ENCODE results near the gene GCH1. TPM values are rescaled to one million over a fixed set of nuclear protein-coding genes. Genes with fewer than 3 reads are reported as not detected.
A peak's percentile ranks its signal among the peaks of the same experiment; 100 is the strongest.
"Not testable (repeated sequence)": the region's sequence is repeated elsewhere in the genome, so short reads cannot be mapped to it uniquely, and the experiment has no call there.

The GCH1 gene
- total and polyA plus RNA-seq, 4 donors, result 7.2 to 44.9 (median 14.8) TPM

GRCh38 chr14:54803396-54803795 is 99.2 kb downstream of the GCH1 start:
- no peak overlapping the region for H3K27ac ChIP-seq (ENCODE audit: low read depth in 1 of 2, low read length in 1 of 2)
- DNase-seq (peak in 1 of 3 donors; percentile 14), ATAC-seq (ENCODE audit: insufficient read depth, low FRiP score) (no peak)
- 76 to 83% methylated on average over 7 of the region's 7 CpGs for WGBS, 2 donors
- peaks cover 0 to 5% (median 0%) of the 10 kb centered on the region in 5 donors for H3K4me1 ChIP-seq (ENCODE audit: control insufficient read depth in 5 of 5, insufficient read depth in 5 of 5, low read length in 5 of 5)
- no peak overlapping the region for H3K4me3 ChIP-seq
- peaks cover 0 to 11% (median 7%) of the 10 kb centered on the region in 3 donors for H3K27me3 ChIP-seq (ENCODE audit: control insufficient read depth in 3 of 3, insufficient read depth in 3 of 3, low read length in 2 of 3)
- H3K36me3 ChIP-seq (ENCODE audit: control insufficient read depth in 4 of 4, insufficient read depth in 4 of 4, low read length in 4 of 4), result no peaks in the 10 kb centered on the region
- no peak for TF ChIP-seq CTCF (IDR thresholded peaks at IDR 0.05; ENCODE audit: control extremely low read depth, extremely low read depth)
- no peaks in the 10 kb centered on the region for H3K9me3 ChIP-seq (ENCODE audit: control insufficient read depth in 4 of 4, insufficient read depth in 3 of 4, low read length in 3 of 4)
- H3K9ac ChIP-seq (ENCODE audit: insufficient read depth in 1 of 2, low read length in 2 of 2), result no peak overlapping the region

- not testable (repeated sequence) for H3K27ac ChIP-seq (ENCODE audit: low read depth in 1 of 2, low read length in 1 of 2); H3K9me3 ChIP-seq (ENCODE audit: control insufficient read depth in 4 of 4, insufficient read depth in 3 of 4, low read length in 3 of 4); DNase-seq; H3K4me1 ChIP-seq (ENCODE audit: control insufficient read depth in 5 of 5, insufficient read depth in 5 of 5, low read length in 5 of 5); H3K4me3 ChIP-seq; H3K9ac ChIP-seq (ENCODE audit: insufficient read depth in 1 of 2, low read length in 2 of 2); ATAC-seq (ENCODE audit: insufficient read depth, low FRiP score); H3K36me3 ChIP-seq (ENCODE audit: control insufficient read depth in 4 of 4, insufficient read depth in 4 of 4, low read length in 4 of 4)
- H3K27me3 ChIP-seq (ENCODE audit: control insufficient read depth in 3 of 3, insufficient read depth in 3 of 3, low read length in 2 of 3), result peaks cover 0 to 11% (median 7%) of the 10 kb centered on the region in 3 donors
- 92 to 98% methylated on average over 2 of the region's 2 CpGs for WGBS, 2 donors
These were observed 101.1 kb downstream of the GCH1 start for GRCh38 chr14:54801482-54801881.

- ATAC-seq (ENCODE audit: insufficient read depth, low FRiP score), result no peak
- no peak for TF ChIP-seq CTCF (IDR thresholded peaks at IDR 0.05; ENCODE audit: control extremely low read depth, extremely low read depth)
- WGBS, 2 donors, result 88 to 91% methylated on average over 9 of the region's 9 CpGs
These were observed 104.0 kb downstream of the GCH1 start for GRCh38 chr14:54798465-54799124.

GRCh38 chr14:54797986-54798385 is 104.6 kb downstream of the GCH1 start:
- Histone ChIP-seq H3K27ac (ENCODE audit: low read depth in 1 of 2, low read length in 1 of 2) (no peak overlapping the region), H3K9ac (ENCODE audit: insufficient read depth in 1 of 2, low read length in 2 of 2) (no peak overlapping the region), H3K27me3 (ENCODE audit: control insufficient read depth in 3 of 3, insufficient read depth in 3 of 3, low read length in 2 of 3) (no peaks in the 10 kb centered on the region), H3K4me1 (ENCODE audit: control insufficient read depth in 5 of 5, insufficient read depth in 5 of 5, low read length in 5 of 5) (no peaks in the 10 kb centered on the region), H3K9me3 (ENCODE audit: control insufficient read depth in 4 of 4, insufficient read depth in 3 of 4, low read length in 3 of 4) (peaks cover 0 to 8% (median under 1%) of the 10 kb centered on the region in 4 donors), H3K36me3 (ENCODE audit: control insufficient read depth in 4 of 4, insufficient read depth in 4 of 4, low read length in 4 of 4) (no peaks in the 10 kb centered on the region), H3K4me3 (no peak overlapping the region)
- no peak for TF ChIP-seq CTCF (IDR thresholded peaks at IDR 0.05; ENCODE audit: control extremely low read depth, extremely low read depth)
- no peak for ATAC-seq (ENCODE audit: insufficient read depth, low FRiP score)
- 62 to 77% methylated on average over 4 of the region's 4 CpGs for WGBS, 2 donors
- no peak for DNase-seq

More at GRCh38 chr14:54798465-54799124, 104.0 kb downstream of the GCH1 start:
- DNase-seq, result no peak
- Histone ChIP-seq H3K4me3 (no peak overlapping the region), H3K9me3 (ENCODE audit: control insufficient read depth in 4 of 4, insufficient read depth in 3 of 4, low read length in 3 of 4) (peaks cover 0 to 8% (median under 1%) of the 10 kb centered on the region in 4 donors), H3K9ac (ENCODE audit: insufficient read depth in 1 of 2, low read length in 2 of 2) (no peak overlapping the region), H3K27me3 (ENCODE audit: control insufficient read depth in 3 of 3, insufficient read depth in 3 of 3, low read length in 2 of 3) (peaks cover 0 to 2% (median 0%) of the 10 kb centered on the region in 3 donors), H3K36me3 (ENCODE audit: control insufficient read depth in 4 of 4, insufficient read depth in 4 of 4, low read length in 4 of 4) (no peaks in the 10 kb centered on the region), H3K27ac (ENCODE audit: low read depth in 1 of 2, low read length in 1 of 2) (no peak overlapping the region), H3K4me1 (ENCODE audit: control insufficient read depth in 5 of 5, insufficient read depth in 5 of 5, low read length in 5 of 5) (no peaks in the 10 kb centered on the region)
